NOMO-1 (cell line): ENCODE data around the gene LNX1.

Experiments used
- DNase-seq, 2 experiments: peaks; one replicate each; lab custom pipeline; 2025; ENCODE audit not compliant: unreplicated experiment in 2 of 2; lab: John Stamatoyannopoulos, UW

The LNX1 gene

GRCh38 chr4:53575552-53575951, 15.7 kb downstream of the LNX1 start:
- no peak for DNase-seq

DNA sequence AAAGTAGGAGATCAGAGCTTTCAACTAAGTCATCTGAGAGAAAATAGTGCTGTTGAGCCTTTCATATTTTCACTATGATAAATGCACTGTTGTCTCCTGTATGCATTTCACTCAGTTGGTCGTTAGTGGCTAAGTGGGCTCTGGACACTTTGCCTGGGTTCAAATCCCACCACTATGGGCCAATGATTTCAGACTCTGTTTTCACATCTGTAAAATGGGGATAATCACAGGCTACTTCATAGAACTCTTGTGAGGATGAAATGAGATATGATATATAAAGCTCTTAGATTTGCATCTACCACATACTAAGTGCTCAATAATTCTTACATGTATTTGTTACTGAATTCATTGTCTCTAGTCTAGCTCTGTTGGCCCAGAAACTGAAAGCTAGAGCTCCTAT, 16.8 kb downstream of the LNX1 start:
- no peak for DNase-seq

GRCh38 chr4:53573696-53574095, 17.6 kb downstream of the LNX1 start:
- DNase-seq: no peak

GRCh38 chr4:53572600-53572994, 18.7 kb downstream of the LNX1 start:
- DNase-seq: no peak

DNA sequence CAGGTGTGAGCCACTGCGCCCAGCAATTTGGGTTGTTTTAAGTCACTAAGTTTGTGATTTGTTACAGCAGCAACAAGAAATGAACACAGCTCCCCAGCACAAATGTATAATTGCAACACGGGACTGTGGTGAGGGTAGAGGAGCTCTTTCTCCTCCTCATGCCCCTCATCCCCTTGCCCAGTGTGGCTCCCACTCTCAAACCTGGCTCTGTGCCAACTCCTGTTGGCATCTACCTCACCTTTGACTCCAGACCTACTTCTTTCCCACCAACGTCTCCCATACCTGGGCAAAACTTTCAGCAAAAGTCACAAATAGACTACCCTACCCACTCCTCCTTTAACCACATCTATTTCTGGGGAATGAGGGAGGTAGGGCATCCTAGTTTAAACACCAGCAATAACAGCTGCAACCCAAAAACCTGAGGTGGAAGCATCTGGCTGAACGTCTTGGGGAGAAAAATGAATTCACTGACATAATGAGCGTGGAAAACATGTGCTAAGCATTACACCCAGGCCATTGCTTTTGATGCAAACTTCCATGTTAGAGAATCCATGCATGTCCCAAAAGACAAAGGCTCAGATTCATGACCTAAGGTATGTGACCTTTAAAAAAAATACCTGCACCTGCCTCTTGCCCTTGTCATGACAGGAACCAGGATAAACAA, 19.2 kb downstream of the LNX1 start:
- DNase-seq: no peak

GRCh38 chr4:53563824-53564223, 27.5 kb downstream of the LNX1 start:
- no peak for DNase-seq

DNA sequence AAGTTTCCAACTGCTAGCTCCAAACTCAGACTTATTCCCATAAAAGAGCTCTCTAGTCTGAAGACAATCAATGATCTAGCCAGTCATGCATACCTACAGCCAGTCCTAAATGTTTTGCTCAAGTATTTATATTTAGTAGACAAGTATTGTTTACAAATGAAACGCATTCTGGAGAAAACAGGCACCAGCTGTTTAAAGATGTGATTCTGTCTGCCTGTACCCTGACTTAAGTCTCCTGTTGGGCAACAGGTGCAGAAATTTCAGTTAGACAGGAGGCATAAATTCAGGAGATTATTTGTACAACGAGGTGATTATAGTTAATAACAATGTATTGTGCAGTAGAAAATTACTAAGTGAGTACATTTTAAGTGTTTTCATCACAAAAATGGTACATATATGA, 28.9 kb downstream of the LNX1 start:
- no peak for DNase-seq

DNA sequence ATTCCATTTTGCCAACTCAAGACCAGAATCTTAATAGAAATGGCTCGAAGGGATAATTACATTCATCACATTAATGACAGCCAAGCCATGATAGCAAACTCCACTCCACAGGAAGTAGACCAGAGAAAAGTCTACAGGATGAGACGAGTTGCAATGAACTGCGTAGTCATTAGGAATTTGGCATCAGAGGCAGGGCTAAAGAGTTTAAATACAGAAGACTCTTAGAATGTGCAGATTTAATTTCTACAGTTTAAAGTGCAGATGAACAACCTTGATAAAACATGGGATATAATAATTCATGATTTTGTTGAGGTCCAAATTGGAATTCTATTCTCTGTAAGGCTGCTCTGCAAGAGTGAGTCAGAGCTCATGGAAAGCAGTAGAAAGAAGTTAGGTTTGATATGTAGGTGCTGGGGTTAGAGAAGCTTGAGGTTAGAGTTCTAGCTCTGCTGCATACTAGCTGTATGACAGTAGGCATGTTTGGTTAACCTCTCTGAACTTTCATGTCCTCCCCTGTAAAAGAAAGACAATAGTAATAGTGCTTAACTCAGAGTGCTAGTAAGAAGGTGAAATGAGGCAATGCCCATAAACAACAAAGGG, 32.2 kb downstream of the LNX1 start:
- no peak for DNase-seq

- DNase-seq: peak; percentile 8 to 41
Observed at GRCh38 chr4:53558065-53558801, 33.1 kb downstream of the LNX1 start.

GRCh38 chr4:53557669-53558064, 33.6 kb downstream of the LNX1 start:
- DNase-seq: no peak

DNA sequence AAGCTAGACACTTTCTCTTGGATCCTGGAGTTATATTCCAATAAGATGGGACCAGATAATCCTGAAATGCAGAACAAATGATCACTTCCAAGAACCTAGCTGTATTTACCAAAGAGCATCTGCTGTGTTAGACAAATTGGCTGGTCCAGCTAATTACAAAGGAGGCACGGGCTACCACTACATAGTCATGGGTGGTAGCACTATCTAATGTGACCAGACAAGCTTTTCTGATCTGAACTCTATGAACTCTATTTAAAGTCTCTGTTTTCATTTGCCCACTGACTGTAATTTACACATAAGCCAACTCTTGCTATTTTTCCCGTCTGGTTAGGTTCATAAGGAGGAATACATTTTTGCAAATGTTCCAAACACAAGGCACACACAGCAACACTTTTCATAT, 34.6 kb downstream of the LNX1 start:
- DNase-seq: no peak

- DNase-seq: no peak
Observed at GRCh38 chr4:53553486-53554210, 37.6 kb downstream of the LNX1 start.

DNA sequence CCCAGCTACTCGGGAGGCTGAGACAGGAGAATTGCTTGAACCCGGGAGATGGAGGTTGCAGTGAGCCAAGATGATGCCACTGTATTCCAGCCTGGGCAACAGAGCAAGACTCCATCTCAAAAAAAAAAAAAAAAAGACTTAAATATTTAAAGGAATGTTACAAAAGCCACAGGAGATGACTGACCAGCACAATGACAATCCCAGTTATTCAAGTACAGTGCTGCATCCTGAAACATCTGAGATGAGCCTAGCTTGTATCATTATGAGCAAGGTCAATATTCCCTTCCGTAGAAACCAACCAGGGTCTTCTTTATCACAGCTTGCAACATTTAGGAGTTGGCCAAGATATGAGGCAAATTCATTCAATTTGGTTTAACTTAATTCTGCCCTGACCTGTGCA, 38.6 kb downstream of the LNX1 start:
- no peak for DNase-seq

- DNase-seq: no peak
Observed at GRCh38 chr4:53551958-53552357, 39.3 kb downstream of the LNX1 start.

GRCh38 chr4:53551281-53551864, 39.9 kb downstream of the LNX1 start:
- DNase-seq: no peak

GRCh38 chr4:53548662-53549061, 42.6 kb downstream of the LNX1 start:
- no peak for DNase-seq

DNA sequence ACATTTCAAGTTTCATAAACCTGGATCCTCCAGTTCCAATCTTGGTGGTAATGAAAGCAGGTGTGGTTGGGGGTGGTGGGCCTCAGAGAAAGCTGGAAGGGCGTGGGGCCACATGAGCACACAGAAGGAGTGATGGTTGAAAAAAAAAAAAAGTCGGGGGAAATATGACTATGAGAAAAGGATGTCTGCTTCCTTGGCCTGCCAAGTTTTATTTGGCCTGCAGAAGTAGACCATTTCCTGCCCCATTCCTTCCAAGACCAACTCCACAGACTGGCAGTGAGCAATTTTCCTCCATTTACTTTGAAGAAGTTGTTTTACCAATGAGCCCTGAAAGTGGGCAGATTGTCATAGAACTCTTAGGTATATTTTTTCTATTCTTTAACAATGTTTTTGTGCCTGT, 43.3 kb downstream of the LNX1 start:
- no peak for DNase-seq

DNA sequence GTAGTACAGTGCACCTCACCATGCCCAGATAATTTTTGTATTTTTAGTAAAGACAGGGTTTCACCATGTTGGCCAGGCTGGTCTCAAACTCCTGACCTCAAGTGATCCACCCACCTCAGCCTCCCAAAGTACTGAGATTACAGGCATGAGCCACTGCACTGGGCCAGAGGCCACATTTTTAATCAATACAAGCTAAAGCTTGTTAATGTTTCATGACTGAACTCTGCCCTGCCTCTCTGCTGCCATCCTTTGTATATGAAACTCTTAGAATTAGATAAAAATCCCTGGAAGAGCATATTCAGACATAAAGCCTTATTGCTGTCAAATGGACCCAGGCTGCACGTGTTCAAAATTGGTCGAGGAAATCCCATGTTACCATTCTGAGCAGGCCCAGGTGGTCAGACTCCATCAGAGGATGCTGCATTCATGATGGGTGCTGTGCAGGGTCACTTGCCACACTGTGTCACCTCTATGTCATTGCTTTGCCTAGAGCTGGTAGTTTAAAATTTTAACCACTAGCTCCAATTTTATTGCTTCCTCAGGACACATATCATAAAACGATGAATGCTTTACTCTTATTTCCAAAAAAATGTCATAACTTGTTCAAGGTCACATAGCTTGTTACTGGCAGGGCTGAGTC, 45.2 kb downstream of the LNX1 start:
- DNase-seq: no peak

GRCh38 chr4:53545273-53545672, 46.0 kb downstream of the LNX1 start:
- no peak for DNase-seq

- no peak for DNase-seq
Observed at GRCh38 chr4:53543561-53543960, 47.7 kb downstream of the LNX1 start.
